SH-SY5Y (cell line): Measurements from ENCODE around the gene KIAA0232.

Source experiments
- GATA2 ChIP-seq: IDR thresholded peaks from 2 replicates; pipeline ENCODE4 v1.6.1; 2011; ENCODE audit warnings: mild to moderate bottlenecking, low read depth, low read length
- GATA3 ChIP-seq: IDR thresholded peaks from 2 replicates; pipeline ENCODE4 v1.6.1; 2011; ENCODE audit warnings: low read depth, mild to moderate bottlenecking, low read length, moderate library complexity

The KIAA0232 gene

DNA sequence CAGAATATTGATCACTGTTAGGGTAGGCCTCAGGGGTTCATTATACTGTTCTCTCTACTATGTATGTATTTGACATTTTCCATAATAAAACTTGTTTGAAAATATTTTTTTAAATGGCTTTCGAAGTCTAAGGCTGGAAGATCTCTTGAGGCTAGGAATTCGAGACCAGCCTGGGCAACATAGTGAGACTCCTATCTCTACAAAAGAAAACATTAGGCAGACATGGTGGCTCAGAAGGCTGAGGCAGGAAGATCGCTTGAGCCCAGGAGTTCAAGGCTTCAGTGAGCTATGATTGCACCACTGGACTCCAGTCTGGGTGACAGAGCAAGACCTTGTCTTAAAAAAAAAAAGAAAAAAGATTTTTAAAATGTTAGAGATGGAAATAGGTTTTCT lies 111.6 kb downstream of the KIAA0232 start:
- TF ChIP-seq GATA2 (no peak), GATA3 (no peak)

DNA sequence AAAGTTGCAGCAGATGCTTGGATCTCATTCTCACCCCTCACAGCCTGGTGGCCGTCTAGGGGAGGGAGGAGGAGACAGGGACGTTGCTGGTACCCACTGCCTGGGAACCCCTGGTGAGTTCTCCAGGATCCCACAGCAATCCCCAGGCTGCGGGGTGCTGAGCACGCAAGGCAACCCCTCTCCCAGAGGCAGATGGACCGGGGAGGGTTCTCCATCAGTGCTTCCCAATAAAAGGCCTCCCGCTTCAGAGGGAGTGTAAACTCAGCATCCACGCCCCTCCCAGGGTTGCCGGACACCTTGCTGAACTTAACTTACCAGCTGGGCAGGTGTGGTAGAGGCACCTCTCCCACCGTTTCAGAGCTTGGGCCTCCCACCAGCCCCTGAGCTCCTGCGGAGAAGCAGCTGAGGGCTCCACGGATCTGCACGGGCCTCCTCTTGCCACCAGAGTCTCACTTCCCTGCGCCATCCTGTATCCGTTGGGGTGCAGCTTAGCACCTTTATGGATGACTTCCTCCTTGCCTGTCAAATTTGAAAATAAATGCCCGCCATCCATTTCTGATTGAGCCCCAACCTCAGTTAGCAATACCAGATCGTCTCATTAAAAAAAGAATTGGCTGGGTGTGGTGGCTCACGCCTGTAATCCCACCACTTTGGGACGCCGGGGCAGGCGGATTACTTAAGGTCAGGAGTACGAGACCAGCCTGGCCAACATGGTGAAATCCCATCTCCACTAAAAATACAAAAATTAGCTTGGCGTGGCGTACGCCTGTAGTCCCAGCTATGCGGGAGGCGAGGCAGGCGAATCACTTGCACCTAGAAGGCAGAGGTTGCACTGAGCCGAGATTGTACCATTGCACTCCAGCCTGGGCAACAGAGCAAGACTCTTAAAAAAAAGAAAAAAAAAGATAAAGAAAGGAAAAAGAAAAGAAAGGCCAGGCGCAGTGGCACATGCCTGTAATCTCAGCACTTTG lies 112.3 kb downstream of the KIAA0232 start:
- TF ChIP-seq GATA3: no peak
- TF ChIP-seq GATA2: no peak

DNA sequence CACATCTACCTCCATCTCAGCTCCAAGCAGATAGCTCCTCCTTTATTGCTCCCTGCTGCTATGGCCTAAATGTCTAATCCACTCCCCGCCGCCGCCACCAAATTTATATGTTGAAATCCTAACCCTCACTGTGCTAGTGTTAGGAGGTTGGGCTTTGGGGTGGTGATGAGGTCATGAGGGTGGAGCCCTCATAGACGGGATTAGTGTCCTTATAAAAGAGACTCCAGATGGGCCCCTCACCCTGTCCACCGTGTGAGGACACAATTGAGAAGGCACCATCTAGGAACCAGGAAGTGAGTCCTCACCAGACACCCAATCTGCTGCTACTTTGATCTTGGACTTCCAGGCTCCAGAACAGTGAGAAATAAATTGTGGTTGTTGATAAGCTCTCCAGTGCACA lies 113.5 kb downstream of the KIAA0232 start:
- TF ChIP-seq GATA2 (no peak), GATA3 (no peak)

DNA sequence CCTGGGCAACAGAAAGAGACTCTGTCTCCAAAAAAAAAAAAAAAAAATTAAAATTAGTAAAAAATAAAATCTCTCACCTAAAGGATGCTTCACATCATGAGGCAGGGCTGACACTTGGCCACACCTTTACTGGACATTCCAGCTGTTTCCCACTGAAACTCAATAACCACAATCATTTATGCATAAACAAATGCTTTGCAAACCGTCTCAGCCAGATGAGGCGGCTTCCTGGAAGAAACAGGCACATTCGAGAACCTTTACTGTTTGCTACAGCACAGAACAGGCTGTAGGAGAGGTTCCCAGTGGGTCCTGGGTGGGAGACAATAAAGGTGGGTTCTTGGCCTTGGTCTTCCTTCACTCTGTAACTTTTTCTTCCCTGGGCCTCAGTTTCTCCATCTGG lies 116.2 kb downstream of the KIAA0232 start:
- TF ChIP-seq GATA2 (no peak), GATA3 (no peak)

DNA sequence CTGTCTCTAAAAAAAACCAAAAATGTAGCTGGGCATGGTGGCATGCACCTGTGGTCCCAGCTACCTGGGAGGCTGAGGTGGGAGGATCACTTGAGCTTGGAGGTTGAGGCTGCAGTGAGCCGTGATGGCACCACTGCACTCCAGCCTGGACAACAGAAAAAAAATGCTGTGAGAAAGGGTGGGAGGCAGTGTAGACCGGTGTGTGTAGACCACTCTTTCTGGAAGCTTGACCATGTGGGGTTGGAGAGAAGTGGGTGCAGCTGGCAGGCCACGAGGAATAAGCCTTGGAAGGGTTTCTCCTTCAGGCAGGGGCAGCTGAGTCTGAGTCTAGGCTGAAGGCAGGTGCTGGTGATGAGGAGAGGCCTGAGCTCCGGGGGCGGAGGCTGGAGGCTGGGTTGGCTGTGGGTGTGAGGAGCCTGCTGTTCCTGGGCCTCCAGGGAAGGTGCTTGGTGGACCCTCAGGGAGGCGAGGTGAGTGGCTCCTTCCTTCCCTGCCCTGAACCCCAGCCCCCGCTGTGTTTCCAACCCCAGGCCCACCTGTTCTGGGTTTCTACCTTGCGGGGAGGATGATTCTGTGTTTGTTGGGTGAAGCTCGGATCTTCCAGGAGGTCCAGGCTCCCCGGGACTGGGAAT lies 117.8 kb downstream of the KIAA0232 start:
- TF ChIP-seq GATA3 (no peak), GATA2 (no peak)

DNA sequence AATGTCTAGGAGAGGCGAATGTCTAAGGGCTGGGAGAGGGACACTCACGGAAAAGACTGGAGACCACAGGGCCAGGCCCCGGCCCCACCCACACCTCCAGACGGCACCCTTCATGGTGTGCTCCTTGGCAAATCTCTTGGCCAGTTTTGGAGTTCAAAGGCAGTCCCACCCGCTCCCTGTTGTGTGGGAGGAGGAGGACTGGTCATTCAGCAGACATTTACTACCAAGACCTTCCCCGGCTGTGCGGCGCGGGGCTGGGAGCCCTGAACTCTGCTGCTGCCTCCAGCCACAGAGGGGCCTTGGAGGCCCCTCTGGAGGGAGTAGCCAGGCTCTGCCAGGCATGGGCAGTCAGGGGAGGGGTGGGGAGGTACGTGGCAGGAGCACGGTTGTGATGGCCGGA lies 118.4 kb downstream of the KIAA0232 start:
- no peak for TF ChIP-seq GATA2
- no peak for TF ChIP-seq GATA3

DNA sequence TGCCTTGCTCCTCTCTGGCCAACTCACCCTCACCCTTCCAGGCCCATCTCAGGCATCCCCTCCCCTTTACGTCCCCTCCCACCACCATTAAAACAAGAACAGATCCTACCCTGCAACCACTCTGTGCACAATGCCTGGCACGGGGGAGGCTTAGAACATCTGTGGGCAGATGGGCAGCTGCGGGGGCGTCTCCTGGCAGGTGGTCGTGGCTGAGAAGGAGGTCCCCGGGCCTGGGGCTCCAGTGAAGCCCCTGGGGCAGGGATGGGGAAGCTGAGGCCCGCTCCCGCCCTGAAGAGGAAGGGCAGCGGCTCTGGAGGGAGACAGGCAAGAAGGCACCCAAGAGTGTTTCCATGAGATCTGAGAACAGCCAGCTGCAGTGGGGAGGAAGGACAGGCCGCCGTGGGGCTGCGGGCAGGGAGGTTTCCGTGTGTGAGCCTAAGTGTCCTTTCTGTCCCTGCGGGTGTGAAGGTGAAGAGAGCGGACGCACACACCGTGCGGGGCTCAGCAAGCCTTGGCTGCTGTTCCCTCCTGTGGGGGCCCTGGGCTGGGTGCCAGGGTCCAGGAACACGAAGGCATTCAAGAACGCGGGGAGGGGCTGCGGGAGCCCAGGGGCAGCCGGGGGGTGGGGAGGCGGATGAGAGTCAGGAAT lies 119.3 kb downstream of the KIAA0232 start:
- TF ChIP-seq GATA3 (no peak), GATA2 (no peak)

DNA sequence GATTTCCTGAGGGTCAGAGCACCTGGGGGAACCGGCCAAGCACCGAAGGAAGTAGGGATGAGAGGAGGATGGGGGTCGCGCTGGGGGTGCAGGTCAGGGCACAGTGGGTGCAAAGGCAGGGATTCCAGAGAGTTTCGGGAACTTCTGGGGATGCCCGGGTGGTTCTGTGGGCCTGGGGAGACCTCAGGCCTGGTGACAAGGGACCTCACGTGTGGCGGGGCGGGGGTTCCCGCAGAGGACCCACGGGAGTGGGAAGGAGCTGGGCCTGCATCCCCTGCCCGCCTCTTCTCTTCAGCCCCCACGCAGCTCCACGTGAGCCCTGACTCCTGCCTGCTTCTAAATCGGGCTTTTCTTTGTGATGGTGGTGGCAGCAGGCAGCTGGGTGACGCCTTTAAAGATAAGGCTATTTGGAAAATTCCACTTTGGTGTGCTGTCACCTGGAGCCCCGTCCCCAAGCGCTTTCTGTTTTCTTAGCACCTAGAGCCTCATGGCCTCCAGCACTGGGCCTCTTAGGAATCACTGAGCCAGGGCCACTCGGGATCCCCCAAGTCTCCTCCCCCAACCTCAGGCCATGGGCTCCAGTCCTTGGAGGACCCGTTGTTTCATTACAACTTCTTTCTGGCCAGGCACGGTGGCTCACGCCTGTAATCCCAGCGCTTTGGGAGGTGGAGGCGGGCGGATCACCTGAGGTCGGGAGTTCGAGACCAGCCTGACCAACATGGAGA lies 120.0 kb downstream of the KIAA0232 start:
- TF ChIP-seq GATA3 (no peak), GATA2 (no peak)

DNA sequence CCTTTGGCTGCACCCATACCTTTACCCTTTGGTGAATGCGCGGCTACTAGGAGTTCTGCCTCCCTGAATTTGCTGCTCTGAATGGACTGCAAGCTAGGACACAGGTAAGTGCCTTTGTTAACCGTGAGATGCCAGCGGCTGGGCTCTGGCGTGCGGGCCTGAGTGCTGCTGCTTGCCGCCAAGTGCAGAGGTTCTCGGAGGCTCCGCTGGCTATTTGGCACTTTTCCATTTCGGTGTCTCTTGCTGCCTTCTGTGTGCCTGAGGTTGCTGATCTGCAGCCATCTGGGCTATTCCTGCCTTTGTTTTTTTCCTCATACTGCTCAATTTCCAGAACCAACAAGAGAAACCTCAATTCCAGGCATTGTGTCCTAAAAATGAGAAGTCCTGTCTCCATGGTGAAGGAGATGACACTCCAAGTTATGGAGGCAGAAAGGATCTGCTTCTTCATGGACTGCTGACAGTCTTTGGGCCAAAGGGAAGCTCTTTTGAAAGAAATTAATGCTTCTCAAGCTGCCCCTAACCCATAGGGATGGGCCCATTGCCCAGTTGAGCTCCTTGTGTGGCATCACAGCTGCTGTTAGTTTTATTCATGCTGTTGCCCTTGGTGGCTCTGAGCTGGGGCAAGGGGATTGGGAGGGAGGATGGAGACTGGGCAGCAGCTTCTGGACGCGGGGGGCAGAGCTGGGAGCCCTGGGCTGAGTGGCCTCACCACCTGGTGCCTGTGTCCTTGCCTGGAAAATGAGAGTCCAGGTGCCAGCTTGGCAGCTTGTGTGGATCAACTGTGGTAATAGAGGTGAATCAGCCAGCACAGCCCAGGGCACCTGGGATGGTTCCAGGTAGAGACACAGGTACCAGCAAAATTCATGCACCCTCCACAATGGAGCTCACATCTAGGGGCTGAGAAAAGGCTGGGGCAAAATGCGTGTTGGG lies 123.3 kb downstream of the KIAA0232 start:
- TF ChIP-seq GATA2 (no peak), GATA3 (no peak)

DNA sequence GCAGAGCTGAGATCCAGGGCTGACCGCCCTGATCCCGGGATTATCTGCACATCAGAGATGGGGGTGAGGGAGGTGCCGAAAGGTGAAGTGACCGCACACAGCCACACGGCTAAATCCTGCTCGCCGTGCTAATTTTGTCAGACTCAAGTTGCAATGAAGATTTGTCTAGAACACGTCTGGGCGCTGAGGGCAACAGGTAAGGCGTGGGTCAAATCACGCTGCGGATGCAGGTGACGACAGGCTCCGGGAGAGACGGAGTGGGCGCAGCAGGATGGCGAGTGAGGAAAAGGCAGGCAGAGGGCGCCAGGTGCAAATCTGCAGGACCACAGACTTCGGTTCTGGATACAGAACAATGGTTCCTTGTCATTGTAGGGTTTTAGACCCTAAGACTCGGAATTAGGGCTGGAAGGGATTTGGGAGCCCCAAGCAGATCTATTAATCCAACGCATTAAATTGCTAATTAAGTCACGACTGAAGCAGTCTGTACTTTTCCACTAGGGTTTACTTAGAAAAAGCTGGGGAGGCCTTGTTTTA lies 125.2 kb downstream of the KIAA0232 start:
- peak; percentile 32; the same call in 1 of the 2 replicates for TF ChIP-seq GATA2
- no peak for TF ChIP-seq GATA3

DNA sequence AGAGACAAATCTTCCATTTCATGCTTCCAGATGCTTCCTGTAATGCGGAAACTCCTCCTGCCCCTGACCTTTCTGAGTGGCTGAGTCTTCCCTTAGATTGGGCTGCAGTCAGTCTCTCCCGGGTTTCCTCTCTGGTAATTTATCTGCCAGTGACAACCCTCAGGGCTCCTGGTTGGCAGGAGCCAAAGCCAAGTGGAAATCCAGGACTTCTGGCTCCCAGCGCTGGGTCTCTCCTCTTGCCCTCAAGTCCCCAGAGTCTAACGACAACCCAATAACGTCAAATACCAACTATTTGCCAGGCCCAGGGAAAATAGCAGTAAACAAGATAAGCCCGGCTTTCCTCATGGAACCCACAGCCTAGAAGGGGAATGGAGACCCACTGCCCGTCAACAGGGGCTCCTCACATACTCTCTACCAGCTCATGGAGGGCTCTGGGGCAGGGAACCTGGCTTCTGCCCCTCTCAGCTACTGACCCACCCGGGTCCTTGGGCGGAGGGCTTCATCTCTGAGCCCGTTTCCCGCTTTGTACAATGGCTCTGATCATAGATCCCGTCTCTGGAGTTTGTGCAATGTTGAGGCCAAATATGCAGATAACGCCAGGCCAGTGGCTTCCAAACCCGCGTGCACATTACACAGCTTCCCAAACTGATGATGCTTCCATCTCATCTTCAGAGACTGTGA lies 126.0 kb downstream of the KIAA0232 start:
- TF ChIP-seq GATA2 (no peak), GATA3 (no peak)
